K562 (cell line): ENCODE data around the gene HNRNPDL. TPM values are rescaled to one million over a fixed set of nuclear protein-coding genes. Genes with fewer than 3 reads are reported as not detected.
A peak's percentile ranks its signal among the peaks of the same experiment; 100 is the strongest.

Experiments used
- CHD1 ChIP-seq: fragments of 200-600 bp; sonication (generic); IDR thresholded peaks from one replicate; pipeline ENCODE4 v1.6.1; 2012; ENCODE audit warnings: mild to moderate bottlenecking, moderate library complexity, low read length, inconsistent platforms
- ETV5 ChIP-seq: sonication (generic); formaldehyde crosslinking; IDR thresholded peaks from 2 replicates; pipeline ENCODE4 v1.4.0; 2020; ENCODE audit warnings: low read depth, mild to moderate bottlenecking, missing genetic modification reagents
- FOXK2 ChIP-seq, 2 experiments: fragments of 450-650 bp; IDR thresholded peaks in 1 of 2; conservative IDR thresholded peaks in 1 of 2; 2 replicates each; pipeline ENCODE4 v1.6.1; 2016; ENCODE audit warnings: low read depth in 2 of 2, mild to moderate bottlenecking in 1 of 2
- FOXP1 ChIP-seq: sonication (generic); formaldehyde crosslinking; IDR thresholded peaks from 2 replicates; pipeline ENCODE4 v1.8.0; 2022; ENCODE audit warnings: mild to moderate bottlenecking, missing genetic modification reagents
- MTF1 ChIP-seq: fragments of 250-450 bp; sonication (Bioruptor Pico); IDR thresholded peaks from 2 replicates; pipeline ENCODE4 v1.9.0; 2021; ENCODE audit warnings: moderate library complexity, mild to moderate bottlenecking, inconsistent platforms, borderline replicate concordance
- NCOA4 ChIP-seq: fragments of 450-650 bp; IDR thresholded peaks from 2 replicates; pipeline ENCODE4 v1.6.1; 2018; ENCODE audit warnings: mild to moderate bottlenecking; ENCODE audit not compliant: partially characterized antibody
- POLR2B ChIP-seq: fragments of 450-650 bp; IDR thresholded peaks from 2 replicates; pipeline ENCODE4 v1.6.1; 2018; ENCODE audit warnings: low read depth; ENCODE audit not compliant: partially characterized antibody
- PTBP1 ChIP-seq: fragments of 200-400 bp; formaldehyde crosslinking; IDR thresholded peaks from 2 replicates; pipeline ENCODE4 v1.6.1; 2017; ENCODE audit warnings: low read depth, low read length
- PTRF ChIP-seq: fragments of 450-650 bp; IDR thresholded peaks from 2 replicates; pipeline ENCODE4 v1.6.1; 2016; ENCODE audit warnings: mild to moderate bottlenecking, missing genetic modification characterization, missing compliant biosample characterization
- RAD51 ChIP-seq: fragments of 450-650 bp; IDR thresholded peaks from 2 replicates; pipeline ENCODE4 v1.7.1; 2016; ENCODE audit warnings: low read depth, mild to moderate bottlenecking, borderline replicate concordance
- RBBP5 ChIP-seq: fragments of 200-600 bp; sonication (generic); IDR thresholded peaks from 2 replicates; pipeline ENCODE4 v1.6.1; 2012; ENCODE audit warnings: borderline replicate concordance, mild to moderate bottlenecking, low read length, control low read depth, inconsistent platforms; ENCODE audit not compliant: insufficient read depth, poor library complexity, severe bottlenecking
- RHOXF2B ChIP-seq: fragments of 250-450 bp; sonication (Bioruptor Pico); conservative IDR thresholded peaks from 2 replicates; pipeline ENCODE4 v1.5.1; 2021
- RNF2 ChIP-seq: sonication (generic); IDR thresholded peaks from 2 replicates; pipeline ENCODE4 v1.6.1; 2016
- SMARCA4 ChIP-seq: fragments of 450-650 bp; IDR thresholded peaks from 2 replicates; pipeline ENCODE4 v1.6.1; 2016
- STAT5B ChIP-seq: fragments of 250-450 bp; sonication (Bioruptor Pico); IDR thresholded peaks from 2 replicates; pipeline ENCODE4 v1.8.0; 2021; ENCODE audit warnings: mild to moderate bottlenecking, inconsistent platforms
- STAT6 ChIP-seq: sonication (generic); formaldehyde crosslinking; IDR thresholded peaks from 2 replicates; pipeline ENCODE4 v1.8.1; 2023; ENCODE audit warnings: mild to moderate bottlenecking, missing genetic modification reagents
- ZC3H4 ChIP-seq: sonication (generic); formaldehyde crosslinking; IDR thresholded peaks from 2 replicates; pipeline ENCODE4 v1.9.0; 2021; ENCODE audit warnings: missing genetic modification reagents, borderline replicate concordance
- ZFP1 ChIP-seq: fragments of 450-650 bp; formaldehyde crosslinking; IDR thresholded peaks from 2 replicates; pipeline ENCODE4 v1.4.0; 2020; ENCODE audit warnings: mild to moderate bottlenecking, mixed read lengths
- ZNF165 ChIP-seq: fragments of 250-450 bp; sonication (Bioruptor Pico); IDR thresholded peaks from 2 replicates; pipeline ENCODE4 v1.4.0; 2020; ENCODE audit warnings: borderline replicate concordance
- ZNF23 ChIP-seq: fragments of 250-450 bp; sonication (Bioruptor Pico); IDR thresholded peaks from 2 replicates; pipeline ENCODE4 v1.4.0; 2020; ENCODE audit warnings: mild to moderate bottlenecking
- ZNF584 ChIP-seq: fragments of 200-800 bp; sonication (Bioruptor generic); IDR thresholded peaks from 2 replicates; pipeline ENCODE4 v1.6.1; 2016; ENCODE audit warnings: low read depth, mild to moderate bottlenecking, missing genetic modification characterization, missing compliant biosample characterization
- polyA plus RNA-seq, 8 experiments: library from polyadenylated mRNA; depleted of rRNA in 4 of 8; stranded (reverse) in 5 of 8; unstranded in 3 of 8; fragments of >200 nt; fragmentation: Nextera tagmentation in 2 of 8; fragmentation: Illumina TruSeq in 1 of 8; extraction: Ambion mirVana in 2 of 8; extraction: Trizol in 1 of 8; gene quantifications; 2 replicates each; pipeline versions ENCODE4 v1.2.1 to v1.2.3, GENCODE V29; 2011 to 2014; ENCODE audit warnings: inconsistent platforms in 1 of 8, missing spikeins in 1 of 8
- total RNA-seq, 7 experiments: library from RNA; depleted of rRNA in 6 of 7; stranded (reverse); fragments of >200 nt in 6 of 7; fragmentation: Illumina TruSeq in 2 of 7; extraction: Trizol in 2 of 7; gene quantifications; 2 replicates each; pipeline versions ENCODE4 v1.2.1 to v1.2.3, GENCODE V29; 2011 to 2021; ENCODE audit warnings: low replicate concordance in 1 of 7
- TF ChIP-seq, protein P1 (sequence below): fragments of 450-650 bp; IDR thresholded peaks from 2 replicates; pipeline ENCODE4 v1.7.1; 2018; ENCODE audit warnings: mild to moderate bottlenecking, low read depth; ENCODE audit not compliant: partially characterized antibody
- TF ChIP-seq, protein P2 (sequence below): fragments of 250-450 bp; sonication (Bioruptor Pico); IDR thresholded peaks from 2 replicates; pipeline ENCODE4 v1.8.0; 2022; ENCODE audit warnings: moderate library complexity, mild to moderate bottlenecking, inconsistent platforms

Gene HNRNPDL
- total and polyA plus RNA-seq, 9 of the 15 experiments (the other 6 are each of a cell fraction or from before 2014, with no cell fraction given) = 243 to 652 (median 351) TPM

DNA sequence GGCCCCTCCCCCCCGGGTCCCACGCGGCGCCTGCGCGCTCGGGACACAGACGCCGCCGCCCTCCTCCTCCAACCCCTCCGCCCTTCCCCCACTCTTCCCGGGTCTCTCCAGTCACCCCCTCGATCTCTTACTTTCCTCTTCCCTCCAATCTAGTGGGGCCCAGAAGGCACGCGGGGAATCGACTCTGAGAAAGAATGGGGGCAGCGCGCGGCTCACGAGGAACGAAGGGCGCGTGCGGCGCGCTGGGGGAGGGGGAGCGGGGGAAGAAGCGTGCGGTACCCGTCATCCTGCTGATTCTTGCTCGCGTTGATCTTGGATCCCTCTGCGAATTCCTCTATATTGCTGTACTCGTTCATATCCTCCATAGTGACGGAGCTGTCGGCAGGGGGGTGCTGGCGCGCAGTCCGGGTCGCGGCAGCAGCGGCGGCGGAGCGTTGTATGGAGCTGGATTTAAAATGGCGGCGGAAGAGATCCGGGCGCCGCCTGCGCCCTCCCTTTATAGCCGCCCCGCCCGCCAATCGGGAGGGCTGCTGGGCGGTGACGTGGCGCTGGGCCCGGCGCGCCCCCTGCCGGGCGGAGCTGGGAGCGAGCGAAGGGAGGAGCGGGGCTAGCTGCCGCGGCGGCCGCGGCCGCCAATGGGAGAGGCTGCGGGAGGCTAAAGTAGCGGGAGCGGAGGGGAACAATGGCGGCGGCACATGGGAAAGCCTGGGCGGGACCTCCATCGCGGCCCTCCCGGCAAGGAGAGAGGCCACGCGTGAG lies 1.1 kb downstream of the HNRNPDL start (continued):
- TF ChIP-seq ZFP1 (CRISPR knock-in tag) (0 out of 2 replicates have a peak, but pooled peaks have one; percentile 24), PTRF (no peak), ZNF584 (CRISPR knock-in tag) (no peak), NCOA4 (no peak), ZNF23 (no peak), MTF1 (CRISPR knock-in tag) (no peak), SMARCA4 (no peak), ZC3H4 (CRISPR knock-in tag) (no peak), RNF2 (no peak), ZNF165 (CRISPR knock-in tag) (no peak), STAT6 (CRISPR knock-in tag) (0 out of 2 replicates have a peak, but pooled peaks have one; percentile 66), CHD1 (no peak), RHOXF2B (CRISPR knock-in tag) (no peak), PTBP1 (0 out of 2 replicates have a peak, but pooled peaks have one; percentile 35), FOXP1 (CRISPR knock-in tag) (no peak), POLR2B (peak; percentile 94), RBBP5 (peak; percentile 37), RAD51 (no peak), STAT5B (CRISPR knock-in tag) (no peak), FOXK2 (conservative IDR thresholded peaks at IDR 0.05 in 1 of 2, IDR thresholded peaks at IDR 0.05 in 1 of 2; ENCODE audit: low read depth in 2 of 2) (no peak), ETV5 (CRISPR knock-in tag) (no peak)
- TF ChIP-seq, protein P1, sequence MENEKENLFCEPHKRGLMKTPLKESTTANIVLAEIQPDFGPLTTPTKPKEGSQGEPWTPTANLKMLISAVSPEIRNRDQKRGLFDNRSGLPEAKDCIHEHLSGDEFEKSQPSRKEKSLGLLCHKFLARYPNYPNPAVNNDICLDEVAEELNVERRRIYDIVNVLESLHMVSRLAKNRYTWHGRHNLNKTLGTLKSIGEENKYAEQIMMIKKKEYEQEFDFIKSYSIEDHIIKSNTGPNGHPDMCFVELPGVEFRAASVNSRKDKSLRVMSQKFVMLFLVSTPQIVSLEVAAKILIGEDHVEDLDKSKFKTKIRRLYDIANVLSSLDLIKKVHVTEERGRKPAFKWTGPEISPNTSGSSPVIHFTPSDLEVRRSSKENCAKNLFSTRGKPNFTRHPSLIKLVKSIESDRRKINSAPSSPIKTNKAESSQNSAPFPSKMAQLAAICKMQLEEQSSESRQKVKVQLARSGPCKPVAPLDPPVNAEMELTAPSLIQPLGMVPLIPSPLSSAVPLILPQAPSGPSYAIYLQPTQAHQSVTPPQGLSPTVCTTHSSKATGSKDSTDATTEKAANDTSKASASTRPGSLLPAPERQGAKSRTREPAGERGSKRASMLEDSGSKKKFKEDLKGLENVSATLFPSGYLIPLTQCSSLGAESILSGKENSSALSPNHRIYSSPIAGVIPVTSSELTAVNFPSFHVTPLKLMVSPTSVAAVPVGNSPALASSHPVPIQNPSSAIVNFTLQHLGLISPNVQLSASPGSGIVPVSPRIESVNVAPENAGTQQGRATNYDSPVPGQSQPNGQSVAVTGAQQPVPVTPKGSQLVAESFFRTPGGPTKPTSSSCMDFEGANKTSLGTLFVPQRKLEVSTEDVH = peak; percentile 10
- TF ChIP-seq, protein P2, sequence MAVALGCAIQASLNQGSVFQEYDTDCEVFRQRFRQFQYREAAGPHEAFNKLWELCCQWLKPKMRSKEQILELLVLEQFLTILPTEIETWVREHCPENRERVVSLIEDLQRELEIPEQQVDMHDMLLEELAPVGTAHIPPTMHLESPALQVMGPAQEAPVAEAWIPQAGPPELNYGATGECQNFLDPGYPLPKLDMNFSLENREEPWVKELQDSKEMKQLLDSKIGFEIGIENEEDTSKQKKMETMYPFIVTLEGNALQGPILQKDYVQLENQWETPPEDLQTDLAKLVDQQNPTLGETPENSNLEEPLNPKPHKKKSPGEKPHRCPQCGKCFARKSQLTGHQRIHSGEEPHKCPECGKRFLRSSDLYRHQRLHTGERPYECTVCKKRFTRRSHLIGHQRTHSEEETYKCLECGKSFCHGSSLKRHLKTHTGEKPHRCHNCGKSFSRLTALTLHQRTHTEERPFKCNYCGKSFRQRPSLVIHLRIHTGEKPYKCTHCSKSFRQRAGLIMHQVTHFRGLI (CRISPR knock-in tag) = no peak
